Muscle of arm (tissue), 14 donors: ENCODE results near the gene NXF1. TPM values are rescaled to one million over a fixed set of nuclear protein-coding genes. Genes with fewer than 3 reads are reported as not detected.
A peak's percentile ranks its signal among the peaks of the same experiment; 100 is the strongest.
"Not testable (repeated sequence)": the region's sequence is repeated elsewhere in the genome, so short reads cannot be mapped to it uniquely, and the experiment has no call there.

Source experiments
- DNase-seq: peaks from one replicate; pipeline ENCODE4 v3.0.0-alpha.2; 2013
- long read RNA-seq, 11 donors: transcript quantifications; one replicate each; lab custom pipeline, GENCODE V29; 2026
- polyA plus RNA-seq, 12 donors: library from polyadenylated mRNA; unstranded; fragments of 120-200 nt; gene quantifications; one replicate each; pipeline ENCODE4 v1.2.1, GENCODE V29; 2013; ENCODE audit not compliant: insufficient read length in 12 of 12

Gene NXF1
- polyA plus RNA-seq: 100 to 1,000 TPM in 1 of 12 donors, 10 to 100 TPM in 10, not detected in 1; 55.0 to 132 (median 69.9) TPM
- long read RNA-seq, donor 1, partial matches to known transcripts: 7 of 10 reads
- long read RNA-seq, donor 1, other reads (novel, unspliced or antisense): 0 of 10 reads
- long read RNA-seq, donor 2, full-length matches to known transcripts: 5 of 5 reads
- long read RNA-seq, donor 2, partial matches to known transcripts: 0 of 5 reads
- long read RNA-seq, donor 2, other reads (novel, unspliced or antisense): 0 of 5 reads
- long read RNA-seq, donor 3, partial matches to known transcripts: 0 of 3 reads
- long read RNA-seq, donor 3, other reads (novel, unspliced or antisense): 0 of 3 reads
- long read RNA-seq, donor 4, partial matches to known transcripts: 0 of 2 reads
- long read RNA-seq, donor 4, other reads (novel, unspliced or antisense): 0 of 2 reads
- long read RNA-seq, donor 5: 0 reads
- long read RNA-seq, donor 6, full-length matches to known transcripts: 1 of 1 reads
- long read RNA-seq, donor 6, partial matches to known transcripts: 0 of 1 reads
- long read RNA-seq, donor 6, other reads (novel, unspliced or antisense): 0 of 1 reads
- long read RNA-seq, donor 7, full-length matches to known transcripts: 2 of 2 reads
- long read RNA-seq, donor 7, partial matches to known transcripts: 0 of 2 reads
- long read RNA-seq, donor 7, other reads (novel, unspliced or antisense): 0 of 2 reads
- long read RNA-seq, donor 8, full-length matches to known transcripts: 8 of 8 reads
- long read RNA-seq, donor 8, partial matches to known transcripts: 0 of 8 reads
- long read RNA-seq, donor 8, other reads (novel, unspliced or antisense): 0 of 8 reads
- long read RNA-seq, donor 9: 0 reads
- long read RNA-seq, donor 10, full-length matches to known transcripts: 5 of 39 reads
- long read RNA-seq, donor 10, partial matches to known transcripts: 15 of 39 reads
- long read RNA-seq, donor 10, other reads (novel, unspliced or antisense): 19 of 39 reads
- long read RNA-seq, donor 11, partial matches to known transcripts: 0 of 4 reads
- long read RNA-seq, donor 11, other reads (novel, unspliced or antisense): 0 of 4 reads

DNA sequence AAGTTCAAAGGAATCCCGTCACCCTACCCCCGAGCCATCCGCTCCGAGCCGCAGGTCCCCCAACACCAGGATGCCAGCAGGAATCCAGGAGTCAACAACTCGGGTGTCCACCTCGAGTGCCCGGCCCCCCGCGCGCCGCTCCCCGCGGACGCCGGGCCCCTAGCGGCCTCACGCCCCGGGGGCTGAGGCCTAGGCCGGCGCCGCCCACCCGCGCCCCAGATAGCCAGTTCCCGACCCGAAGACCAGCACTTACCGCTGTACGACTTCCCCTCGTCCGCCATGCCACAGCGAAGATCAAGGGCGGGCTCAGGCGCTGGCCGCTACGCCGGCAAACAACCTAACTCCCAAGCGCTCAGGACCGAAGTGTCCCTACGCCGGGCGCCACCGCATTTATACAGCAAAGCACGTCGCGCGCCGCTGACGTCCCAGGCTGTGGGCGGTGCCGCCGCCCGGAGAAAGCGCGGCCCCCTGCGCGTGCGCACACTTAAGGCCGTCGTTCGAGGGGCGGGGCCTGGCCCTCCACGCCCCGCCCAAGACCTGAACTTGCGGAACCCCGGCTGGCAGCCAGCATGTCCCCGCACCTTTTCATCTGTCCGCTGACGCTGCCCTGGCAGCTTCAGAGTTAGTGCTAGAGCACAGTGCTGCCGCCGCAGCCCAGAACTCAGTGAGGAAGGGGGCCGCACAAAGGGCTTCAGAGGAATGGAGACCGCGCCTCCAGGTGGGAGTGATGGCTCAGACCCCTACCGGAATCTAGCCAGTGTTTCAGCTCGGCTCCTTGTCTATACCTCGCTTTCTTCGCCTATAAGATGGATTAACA lies at the start of gene NXF1:
Gene NXF1, minus strand, starts transcription at position 365 of the 817 bp plus-strand sequence. Its CDS starts 84 bp downstream, at position 281.
- peak; percentile 97 for DNase-seq

DNA sequence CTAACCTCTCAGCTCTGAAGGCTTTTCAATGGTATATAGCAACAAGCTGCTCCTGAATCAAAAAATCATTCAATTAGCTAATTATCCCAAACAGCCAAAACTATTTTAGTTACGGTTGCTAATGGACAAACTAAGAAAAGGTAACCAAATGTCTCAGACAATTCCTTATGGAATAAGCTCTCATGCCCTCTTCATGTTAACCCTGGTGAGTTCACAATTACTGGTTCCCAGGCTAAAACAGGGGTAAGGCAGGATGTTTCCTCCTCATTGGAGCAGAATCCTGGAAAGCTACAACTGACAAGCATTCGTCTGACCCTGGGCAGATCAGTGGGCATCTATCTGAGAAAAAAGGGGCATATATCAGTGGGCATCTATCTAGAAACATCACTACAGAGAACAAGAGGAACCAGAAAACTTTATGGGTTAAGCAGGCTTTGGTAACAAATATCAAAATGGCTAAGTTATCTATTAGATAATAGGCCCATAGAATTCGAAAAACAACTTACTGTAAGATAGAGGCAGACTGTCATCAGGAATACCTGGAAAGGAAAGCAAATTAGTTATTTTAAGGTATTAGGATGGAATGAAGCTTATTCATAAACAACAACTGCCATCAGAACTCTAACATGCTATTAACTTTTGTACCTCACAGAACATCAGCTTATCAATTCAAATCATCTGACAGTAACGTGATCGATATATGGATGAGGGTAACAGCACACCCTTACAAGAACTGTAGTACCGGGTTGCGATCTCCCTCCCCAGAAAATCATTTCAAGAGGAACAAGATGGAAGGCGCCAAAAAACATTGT lies 49.0 kb upstream of the NXF1 start:
- DNase-seq: no peak

DNA sequence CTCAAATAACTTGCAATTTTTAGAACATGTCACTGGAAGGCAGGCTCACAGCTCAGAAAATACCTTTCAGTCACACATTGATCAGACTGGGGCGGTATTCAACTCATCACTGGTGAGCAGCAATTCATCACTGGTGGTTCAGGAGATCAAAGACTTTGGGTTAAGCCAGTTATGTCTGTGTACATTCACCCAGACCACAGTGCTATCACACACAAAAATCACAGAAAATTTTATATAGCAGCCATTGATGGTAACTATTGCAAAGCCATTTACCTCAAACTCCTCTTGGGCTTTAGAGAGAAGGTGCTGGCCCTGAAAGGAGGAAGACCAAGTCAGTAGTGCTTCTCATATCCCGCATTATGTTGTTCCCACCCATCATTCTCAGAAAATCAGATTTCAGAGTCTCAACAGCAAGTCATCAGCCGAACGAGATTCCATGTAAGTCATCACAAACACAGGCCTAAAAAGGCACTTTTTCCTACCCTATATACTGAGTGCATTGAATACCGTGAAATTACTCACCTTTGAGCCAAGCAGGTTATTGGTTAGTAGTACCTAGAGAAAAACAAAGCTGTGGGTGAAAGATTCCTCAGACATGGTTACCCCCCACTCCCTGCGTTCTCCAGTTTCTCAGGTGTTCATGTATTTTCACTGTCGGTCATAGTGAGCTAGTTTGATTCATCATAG lies 48.2 kb upstream of the NXF1 start:
- DNase-seq: no peak

DNA sequence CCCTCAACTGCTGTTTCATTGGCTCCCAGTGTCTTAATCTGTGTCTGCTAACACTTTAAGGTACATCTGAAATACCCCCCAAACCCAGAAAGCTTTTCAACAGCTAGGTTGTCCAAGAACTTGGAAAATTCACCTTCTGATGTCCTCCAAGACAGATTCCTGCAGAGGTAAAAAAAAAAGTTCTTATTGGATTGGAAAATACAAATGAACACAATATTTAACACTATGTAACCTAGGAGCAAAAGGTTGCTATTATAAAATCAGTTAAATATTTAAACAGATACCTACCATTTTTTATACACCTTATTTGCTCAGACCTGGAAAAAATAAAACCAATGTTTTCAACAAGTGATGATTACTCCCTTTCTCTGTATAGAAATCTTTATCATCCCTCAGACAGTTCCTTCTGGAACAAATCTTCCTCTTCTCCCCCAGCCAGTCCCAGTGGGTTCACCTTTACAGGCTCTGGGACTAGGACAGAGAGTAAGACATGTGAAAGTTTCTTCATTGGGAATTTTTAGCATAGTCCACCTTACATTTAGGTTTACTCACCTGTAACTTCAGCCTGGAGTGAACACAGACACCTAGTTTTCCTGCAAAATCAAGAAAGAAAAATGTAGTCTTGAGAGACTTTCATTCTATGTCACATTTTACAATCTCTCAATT lies 47.4 kb upstream of the NXF1 start:
- no peak for DNase-seq

DNA sequence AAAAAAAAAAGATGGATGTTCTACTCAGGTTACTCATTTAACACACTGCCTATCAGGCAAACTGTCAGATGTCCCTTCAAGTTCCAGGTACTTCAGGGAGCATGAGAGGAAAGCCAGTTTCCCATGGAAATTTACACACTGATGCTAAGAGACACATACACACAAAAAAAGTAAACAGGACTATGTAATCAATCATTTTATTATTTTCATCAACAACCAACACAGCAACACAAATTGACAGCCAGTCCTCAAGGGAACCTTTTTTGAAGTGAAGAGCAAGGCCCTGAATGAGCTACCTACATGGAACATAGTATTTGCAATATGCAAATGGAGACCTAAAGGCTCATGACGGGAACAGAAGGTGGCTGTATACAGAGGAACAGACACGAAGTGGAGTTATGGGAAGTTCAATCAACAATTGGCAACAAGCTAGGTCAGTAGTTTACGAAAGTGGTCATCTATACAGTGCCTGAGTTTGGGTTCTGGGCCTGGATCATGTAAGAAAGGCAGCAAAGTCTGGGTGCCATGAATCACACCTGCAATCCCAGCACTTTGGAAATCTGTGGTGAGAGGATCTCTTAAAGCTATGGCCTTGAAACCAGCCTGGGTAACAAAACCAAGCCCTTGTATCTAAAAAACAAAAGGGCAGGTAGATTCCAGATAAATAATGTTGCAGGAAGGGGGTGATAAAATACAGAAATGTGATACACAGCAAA lies 46.7 kb upstream of the NXF1 start:
- DNase-seq: no peak

DNA sequence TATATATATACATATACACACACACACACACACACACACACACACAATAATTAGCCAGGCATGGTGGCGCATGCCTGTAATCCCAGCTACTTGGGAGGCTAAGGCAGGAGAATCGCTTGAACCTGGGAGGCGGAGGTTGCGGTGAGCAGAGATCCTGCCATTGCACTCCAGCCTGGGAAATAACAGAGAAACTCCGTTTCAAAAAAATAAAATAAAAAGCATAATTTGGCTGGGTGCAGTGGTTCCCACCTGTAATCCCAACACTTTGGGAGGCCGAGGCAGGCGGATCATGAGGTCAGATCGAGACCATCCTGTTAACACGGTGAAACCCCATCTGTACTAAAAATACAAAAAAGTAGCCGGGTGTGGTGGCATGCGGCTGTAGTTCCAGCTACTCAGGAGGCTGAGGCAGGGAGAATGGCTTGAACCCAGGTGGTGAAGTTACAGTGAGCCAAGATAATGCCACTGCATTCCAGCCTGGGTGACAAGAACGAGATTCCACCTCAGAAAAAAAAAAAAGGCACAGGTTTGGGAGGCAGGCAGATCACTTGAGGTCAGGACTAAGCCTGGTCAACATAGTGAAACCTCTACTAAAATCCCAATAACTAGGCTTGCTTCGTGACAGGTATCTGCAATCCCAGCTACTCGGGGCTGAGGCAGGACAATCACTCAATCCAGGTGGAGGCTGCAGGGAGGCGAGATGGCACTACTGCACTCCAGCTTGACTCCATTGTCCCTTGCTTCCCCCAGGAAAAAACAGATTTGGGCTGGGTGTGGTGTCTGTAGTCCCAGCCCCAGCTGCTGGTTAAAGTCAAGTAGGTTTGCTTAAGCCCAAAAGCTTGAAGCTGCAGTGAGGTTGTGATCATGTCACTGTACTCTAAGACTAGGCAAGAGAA lies 45.9 kb upstream of the NXF1 start:
- no peak for DNase-seq

DNA sequence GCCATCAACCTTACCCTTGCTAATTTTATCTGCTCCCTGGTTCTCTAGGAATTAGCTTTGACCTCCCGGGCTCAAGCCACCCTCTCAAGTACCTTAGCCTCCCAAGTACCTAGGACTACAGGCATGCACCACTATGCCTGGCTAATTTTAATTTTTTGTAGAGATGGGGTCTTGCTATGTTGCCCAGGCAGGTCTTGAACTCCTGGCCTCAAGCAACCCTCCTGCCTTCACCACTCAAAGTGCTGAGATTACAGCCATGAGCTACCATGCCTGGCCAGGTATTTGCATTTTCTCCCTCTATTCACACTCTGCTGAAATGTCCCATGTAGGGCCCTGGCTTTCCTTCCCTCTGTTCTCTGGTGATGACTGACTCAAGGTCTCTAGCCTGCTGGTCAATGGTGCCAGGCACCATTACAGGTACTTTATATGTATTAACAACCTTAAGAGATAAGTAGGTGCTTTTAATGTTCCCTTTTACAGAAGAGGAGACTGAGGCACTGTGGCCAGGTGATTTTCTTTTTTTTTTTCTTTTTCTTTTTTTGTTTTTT lies 42.6 kb upstream of the NXF1 start:
- no peak for DNase-seq

DNA sequence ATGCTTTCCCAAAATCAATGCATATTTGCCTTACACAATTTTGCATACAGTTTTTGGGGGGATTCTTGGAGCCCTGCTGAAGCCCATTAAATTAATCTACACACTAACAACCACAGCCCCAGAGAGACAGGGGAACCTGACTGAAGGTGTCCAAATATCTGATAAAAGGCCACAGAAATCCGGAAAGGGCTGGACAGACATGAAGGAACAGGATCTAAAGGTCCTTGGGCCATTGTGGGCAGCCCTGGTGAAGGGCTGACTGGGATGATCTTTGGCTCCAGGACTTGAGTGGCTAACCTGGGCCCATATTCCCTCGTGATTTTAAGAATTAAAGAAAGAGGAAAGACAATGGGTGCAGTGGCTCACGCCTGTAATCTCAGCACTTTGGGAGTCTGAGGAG lies 40.9 kb upstream of the NXF1 start:
- DNase-seq: no peak

DNA sequence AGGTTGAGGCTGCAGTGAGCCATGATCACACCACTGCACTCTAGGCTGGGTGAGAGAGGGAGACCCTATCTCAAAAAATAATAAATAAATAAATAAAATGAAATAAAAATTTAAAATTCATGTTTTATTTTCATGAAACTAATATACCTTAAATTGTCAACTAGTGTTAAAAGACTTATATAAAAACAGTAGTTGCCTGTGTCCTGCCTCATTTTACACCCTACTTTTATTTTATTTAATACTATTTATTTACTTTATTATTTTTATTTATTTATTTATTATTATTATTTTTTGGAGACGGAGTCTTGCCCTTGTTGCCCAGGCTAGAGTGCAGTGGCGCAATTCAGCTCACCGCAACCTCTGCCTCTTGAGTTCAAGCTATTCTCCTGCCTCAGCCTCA lies 38.9 kb upstream of the NXF1 start:
- DNase-seq: no peak

DNA sequence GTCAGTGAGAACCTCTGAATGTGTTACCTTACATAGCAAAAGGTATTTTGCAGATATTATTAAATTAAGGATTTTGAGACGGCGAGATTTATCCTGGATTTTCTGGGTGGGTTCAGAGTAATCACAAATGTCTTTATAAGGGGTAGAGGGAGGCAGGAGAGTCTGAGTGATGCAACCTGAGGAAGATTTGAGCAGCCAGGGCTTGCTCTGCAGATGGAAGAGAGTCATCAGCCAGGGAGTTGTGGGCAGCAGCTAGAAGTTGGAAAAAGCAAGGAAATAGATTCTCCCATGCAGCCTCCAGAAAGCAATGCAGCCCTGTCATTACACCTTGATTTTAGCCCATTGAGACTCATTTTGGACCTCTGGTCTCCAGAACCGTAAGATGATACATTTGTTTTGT lies 38.2 kb upstream of the NXF1 start:
- DNase-seq: no peak

DNA sequence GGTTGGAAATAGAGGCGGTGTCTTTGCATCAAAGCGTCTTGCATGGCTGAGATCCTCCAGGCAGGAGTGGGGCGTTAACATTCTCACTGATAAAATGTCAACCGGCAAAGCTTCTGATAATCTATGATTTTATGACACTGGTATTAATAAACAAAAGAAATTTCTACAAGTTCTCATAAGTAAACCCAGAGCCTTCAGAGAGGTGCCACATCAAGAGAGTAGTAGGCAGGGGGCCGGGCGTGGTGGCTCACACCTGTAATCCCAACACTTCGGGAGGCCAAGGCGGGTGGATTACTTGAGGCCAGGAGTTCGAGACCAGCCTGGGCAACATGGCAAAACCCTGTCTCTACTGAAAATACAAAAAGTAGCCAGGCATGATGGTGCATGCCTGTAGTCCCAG lies 37.7 kb upstream of the NXF1 start:
- DNase-seq: not testable (repeated sequence)

DNA sequence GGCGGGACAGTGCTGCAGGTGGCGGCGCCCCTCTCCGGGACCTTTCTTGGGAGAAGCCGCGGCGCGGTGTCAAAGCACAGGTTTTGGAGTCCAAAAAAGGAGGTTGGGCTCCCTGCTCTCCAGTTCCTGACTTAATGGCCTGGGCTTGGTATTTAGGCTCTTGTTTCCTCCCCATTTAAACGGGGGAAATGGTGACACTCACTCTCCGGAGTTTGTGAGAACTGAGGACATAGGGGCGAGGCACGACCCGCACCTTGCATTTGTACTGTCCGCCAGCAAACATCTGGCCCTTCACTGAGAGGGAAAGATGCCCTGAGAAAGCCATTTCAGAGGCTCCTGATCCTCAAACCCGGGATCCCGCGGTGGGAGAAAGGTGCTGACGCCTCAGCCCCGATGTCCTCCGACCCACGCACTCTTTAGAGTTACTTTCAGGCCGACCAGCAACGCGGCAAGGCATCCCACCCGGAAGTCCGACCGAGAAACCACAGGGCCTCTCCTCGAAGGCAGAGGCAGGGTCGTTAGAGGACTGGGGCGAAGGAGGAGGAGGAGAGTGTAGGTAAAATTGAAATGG lies 37.0 kb upstream of the NXF1 start:
- no peak for DNase-seq

DNA sequence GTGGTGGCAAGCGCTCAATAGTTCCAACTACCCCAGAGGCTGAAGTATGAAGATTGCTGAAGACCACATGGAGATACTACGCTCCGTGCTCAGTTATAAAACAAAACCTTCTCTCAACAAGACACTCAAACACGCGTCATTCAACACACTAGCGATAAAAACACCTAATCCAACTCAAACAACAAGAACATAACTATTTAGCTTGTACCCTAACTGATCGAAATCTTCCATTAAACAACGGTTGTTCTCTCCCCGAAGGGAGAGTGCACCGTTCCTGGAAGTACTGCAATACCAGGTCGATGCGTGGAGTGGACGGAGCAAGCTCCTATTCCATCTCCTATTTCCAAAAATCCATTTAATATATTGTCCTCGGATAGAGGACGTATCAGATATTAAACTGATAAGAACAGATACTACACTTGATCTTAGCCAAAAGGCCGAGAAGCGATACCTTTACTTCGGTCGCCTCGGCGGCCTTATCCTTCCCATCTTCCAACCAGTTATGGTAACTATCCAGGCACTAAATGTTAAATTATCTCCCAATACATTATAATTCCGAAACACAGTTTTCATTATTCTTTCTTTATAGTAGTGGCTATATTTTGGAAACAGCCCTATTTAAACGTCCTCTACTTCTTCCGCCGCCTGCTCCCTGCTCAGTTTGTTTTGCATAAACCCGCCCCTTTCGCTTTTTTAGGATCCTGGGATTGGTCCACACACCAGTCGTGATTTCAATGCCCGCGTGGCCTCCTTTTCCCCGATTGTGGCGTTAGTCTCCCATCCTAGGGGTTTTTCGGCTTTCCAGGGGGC lies 36.3 kb upstream of the NXF1 start:
- DNase-seq: peak; percentile 95

DNA sequence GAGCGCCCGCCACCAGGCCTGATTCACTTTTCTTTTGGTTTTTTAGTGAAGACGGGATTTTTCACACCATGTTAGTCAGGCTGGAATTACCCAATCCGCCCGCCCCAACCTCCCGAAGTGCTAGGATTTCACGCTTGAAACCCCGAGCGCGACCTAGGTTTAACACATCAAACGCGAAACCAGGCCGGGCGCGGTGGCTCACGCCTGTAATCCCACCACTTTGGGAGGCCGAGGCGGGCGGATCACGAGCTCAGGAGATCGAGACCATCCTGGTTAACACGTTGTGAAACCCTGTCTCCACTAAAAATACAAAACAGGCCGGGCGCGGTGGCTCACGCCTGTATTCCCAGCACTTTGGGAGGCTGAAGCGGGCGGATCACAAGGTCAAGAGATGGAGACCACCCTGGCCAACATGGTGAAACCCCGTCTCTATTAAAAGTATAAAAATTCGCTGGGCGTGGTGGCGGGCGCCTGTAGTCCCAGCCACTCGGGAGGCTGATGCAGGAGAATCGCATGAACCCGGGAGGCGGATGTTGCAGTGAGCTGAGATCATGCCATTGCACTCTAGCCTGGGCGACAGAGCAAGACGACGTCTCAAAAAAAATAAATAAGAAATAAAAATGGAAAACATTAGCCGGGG lies 35.6 kb upstream of the NXF1 start:
- not testable (repeated sequence) for DNase-seq
